Mesenchymal stem cell (in vitro differentiated cells and primary cell): Measurements from ENCODE around the gene SLF2. TPM values are rescaled to one million over a fixed set of nuclear protein-coding genes. Genes with fewer than 3 reads are reported as not detected.

ENCODE experiments used
- DNase-seq: peaks from one replicate; pipeline ENCODE4 v3.0.0-alpha.2; 2013
- H2AFZ ChIP-seq: one replicate; pipeline ENCODE4 v1.6.1; 2013; ENCODE audit warnings: low read depth, mild to moderate bottlenecking, control low read depth, inconsistent platforms, low read length, moderate library complexity
- H2AK5ac ChIP-seq: 2 replicates; pipeline ENCODE4 v1.6.1; 2013; ENCODE audit warnings: low read length, moderate library complexity, mild to moderate bottlenecking, inconsistent platforms; ENCODE audit not compliant: severe bottlenecking
- H2BK120ac ChIP-seq: one replicate; pipeline ENCODE4 v1.6.1; 2013; ENCODE audit warnings: low read depth, mild to moderate bottlenecking, inconsistent platforms, low read length, moderate library complexity
- H2BK12ac ChIP-seq, 2 experiments: one replicate each; pipeline ENCODE4 v1.6.1; 2013; ENCODE audit warnings: inconsistent platforms in 2 of 2, low read length in 2 of 2, mild to moderate bottlenecking in 2 of 2, moderate library complexity in 2 of 2, control low read depth in 1 of 2
- H2BK15ac ChIP-seq: one replicate; pipeline ENCODE4 v1.6.1; 2013; ENCODE audit warnings: mild to moderate bottlenecking, low read depth, inconsistent platforms; ENCODE audit not compliant: poor library complexity, severe bottlenecking
- H2BK5ac ChIP-seq: 2 replicates; pipeline ENCODE4 v1.6.1; 2013; ENCODE audit warnings: low read depth, mild to moderate bottlenecking, low read length, control low read depth, inconsistent platforms; ENCODE audit not compliant: poor library complexity, severe bottlenecking
- H3K14ac ChIP-seq, 2 experiments: one replicate each; pipeline ENCODE4 v1.6.1; 2013; ENCODE audit warnings: inconsistent platforms in 2 of 2, low read length in 2 of 2, control low read depth in 1 of 2, mild to moderate bottlenecking in 1 of 2, moderate library complexity in 1 of 2
- H3K18ac ChIP-seq, 2 experiments: one replicate each; pipeline ENCODE4 v1.6.1; 2013; ENCODE audit warnings: inconsistent platforms in 2 of 2, low read length in 2 of 2, control low read depth in 1 of 2, low read depth in 1 of 2, mild to moderate bottlenecking in 1 of 2
- H3K23ac ChIP-seq, 2 experiments: one replicate each; pipeline ENCODE4 v1.6.1; 2013; ENCODE audit warnings: inconsistent platforms in 2 of 2, low read length in 2 of 2, mild to moderate bottlenecking in 2 of 2, moderate library complexity in 2 of 2, control low read depth in 1 of 2
- H3K27ac ChIP-seq: 2 replicates; pipeline ENCODE4 v1.5.1; 2013; ENCODE audit warnings: mild to moderate bottlenecking, moderate library complexity, low read length, control low read depth, inconsistent platforms; ENCODE audit not compliant: poor library complexity, severe bottlenecking
- H3K27me3 ChIP-seq, 2 experiments: 2 replicates each; pipeline versions ENCODE4 v1.6.1 to v1.7.0; 2013; ENCODE audit warnings: low read length in 2 of 2, mild to moderate bottlenecking in 2 of 2, moderate library complexity in 2 of 2, control low read depth in 1 of 2, inconsistent platforms in 1 of 2; ENCODE audit not compliant: control insufficient read depth in 1 of 2, insufficient read depth in 1 of 2
- H3K36me3 ChIP-seq, 2 experiments: 2 replicates each; pipeline versions ENCODE4 v1.6.1 to v1.7.0; 2013; ENCODE audit warnings: low read length in 2 of 2, control low read depth in 1 of 2, inconsistent platforms in 1 of 2, low read depth in 1 of 2, mild to moderate bottlenecking in 1 of 2; ENCODE audit not compliant: insufficient read depth in 2 of 2, control insufficient read depth in 1 of 2
- H3K4ac ChIP-seq, 2 experiments: one replicate each; pipeline ENCODE4 v1.6.1; 2013; ENCODE audit warnings: inconsistent platforms in 2 of 2, low read length in 2 of 2, mild to moderate bottlenecking in 2 of 2, moderate library complexity in 2 of 2, control low read depth in 1 of 2, low read depth in 1 of 2
- H3K4me1 ChIP-seq: 2 replicates; pipeline ENCODE4 v1.6.1; 2013; ENCODE audit warnings: low read depth, low read length, control low read depth; ENCODE audit not compliant: control insufficient read depth, insufficient read depth
- H3K4me2 ChIP-seq: 2 replicates; pipeline ENCODE4 v1.6.1; 2013; ENCODE audit warnings: low read length, mild to moderate bottlenecking, inconsistent platforms; ENCODE audit not compliant: poor library complexity, severe bottlenecking
- H3K4me3 ChIP-seq, 2 experiments: 2 replicates each; pipeline versions ENCODE4 v1.5.1 to v1.7.0; 2013; ENCODE audit warnings: low read length in 2 of 2, mild to moderate bottlenecking in 2 of 2, control low read depth in 1 of 2, low read depth in 1 of 2; ENCODE audit not compliant: insufficient read depth in 1 of 2
- H3K79me1 ChIP-seq: replicated peaks from 2 replicates; pipeline ENCODE4 v1.6.1; 2013; ENCODE audit warnings: mild to moderate bottlenecking, control low read depth, low read length, inconsistent platforms; ENCODE audit not compliant: poor library complexity, severe bottlenecking
- H3K9ac ChIP-seq: 2 replicates; pipeline ENCODE4 v1.7.0; 2013; ENCODE audit warnings: mild to moderate bottlenecking, low read length, moderate library complexity
- H3K9me3 ChIP-seq: 2 replicates; pipeline ENCODE4 v1.7.0; 2013; ENCODE audit warnings: mild to moderate bottlenecking, low read length; ENCODE audit not compliant: control insufficient read depth
- H4K8ac ChIP-seq: one replicate; pipeline ENCODE4 v1.6.1; 2013; ENCODE audit warnings: inconsistent platforms, mild to moderate bottlenecking, low read length, moderate library complexity
- H4K91ac ChIP-seq: one replicate; pipeline ENCODE4 v1.6.1; 2013; ENCODE audit warnings: mild to moderate bottlenecking, low read length, inconsistent platforms
- WGBS: methylation state at CpG from one replicate; pipeline ENCODE4 v1.1.7; 2013; ENCODE audit warnings: mixed read lengths; 5-methylcytosine and 5-hydroxymethylcytosine counted together
- polyA plus RNA-seq, 2 experiments: library from polyadenylated mRNA; stranded (reverse); fragments of 200-250 nt; gene quantifications; one replicate each; pipeline ENCODE4 v1.2.3, GENCODE V29; 2013

SLF2 gene, protein sequence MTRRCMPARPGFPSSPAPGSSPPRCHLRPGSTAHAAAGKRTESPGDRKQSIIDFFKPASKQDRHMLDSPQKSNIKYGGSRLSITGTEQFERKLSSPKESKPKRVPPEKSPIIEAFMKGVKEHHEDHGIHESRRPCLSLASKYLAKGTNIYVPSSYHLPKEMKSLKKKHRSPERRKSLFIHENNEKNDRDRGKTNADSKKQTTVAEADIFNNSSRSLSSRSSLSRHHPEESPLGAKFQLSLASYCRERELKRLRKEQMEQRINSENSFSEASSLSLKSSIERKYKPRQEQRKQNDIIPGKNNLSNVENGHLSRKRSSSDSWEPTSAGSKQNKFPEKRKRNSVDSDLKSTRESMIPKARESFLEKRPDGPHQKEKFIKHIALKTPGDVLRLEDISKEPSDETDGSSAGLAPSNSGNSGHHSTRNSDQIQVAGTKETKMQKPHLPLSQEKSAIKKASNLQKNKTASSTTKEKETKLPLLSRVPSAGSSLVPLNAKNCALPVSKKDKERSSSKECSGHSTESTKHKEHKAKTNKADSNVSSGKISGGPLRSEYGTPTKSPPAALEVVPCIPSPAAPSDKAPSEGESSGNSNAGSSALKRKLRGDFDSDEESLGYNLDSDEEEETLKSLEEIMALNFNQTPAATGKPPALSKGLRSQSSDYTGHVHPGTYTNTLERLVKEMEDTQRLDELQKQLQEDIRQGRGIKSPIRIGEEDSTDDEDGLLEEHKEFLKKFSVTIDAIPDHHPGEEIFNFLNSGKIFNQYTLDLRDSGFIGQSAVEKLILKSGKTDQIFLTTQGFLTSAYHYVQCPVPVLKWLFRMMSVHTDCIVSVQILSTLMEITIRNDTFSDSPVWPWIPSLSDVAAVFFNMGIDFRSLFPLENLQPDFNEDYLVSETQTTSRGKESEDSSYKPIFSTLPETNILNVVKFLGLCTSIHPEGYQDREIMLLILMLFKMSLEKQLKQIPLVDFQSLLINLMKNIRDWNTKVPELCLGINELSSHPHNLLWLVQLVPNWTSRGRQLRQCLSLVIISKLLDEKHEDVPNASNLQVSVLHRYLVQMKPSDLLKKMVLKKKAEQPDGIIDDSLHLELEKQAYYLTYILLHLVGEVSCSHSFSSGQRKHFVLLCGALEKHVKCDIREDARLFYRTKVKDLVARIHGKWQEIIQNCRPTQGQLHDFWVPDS
- polyA plus RNA-seq (2013, experiment 1 of 2) = 18.2 TPM
- polyA plus RNA-seq (2013, experiment 2 of 2) = 18.0 TPM

- H2BK12ac ChIP-seq = peak within 1 kb of the TSS; percentile 28 to 97
- no peaks in the 10 kb centered on the region for H3K9me3 ChIP-seq
- WGBS = under 1% methylated on average over 51 of the region's 71 CpGs
- peak within 1 kb of the TSS; percentile 98 for H4K8ac ChIP-seq
- peak within 1 kb of the TSS; percentile 85 for H2BK5ac ChIP-seq
- peak within 1 kb of the TSS; percentile 94 for H3K4me2 ChIP-seq
- no peak within 1 kb of the TSS for H2AK5ac ChIP-seq
- peak within 1 kb of the TSS; percentile 87 for H2BK15ac ChIP-seq
- H2BK120ac ChIP-seq = peak within 1 kb of the TSS; percentile 37
- peak within 1 kb of the TSS; percentile 91 for H3K27ac ChIP-seq
- peak within 1 kb of the TSS; percentile 95 to 98 for H3K18ac ChIP-seq
- H4K91ac ChIP-seq = peak within 1 kb of the TSS; percentile 99
- H3K27me3 ChIP-seq = no peaks in the 10 kb centered on the region
- H3K4me3 ChIP-seq = peak within 1 kb of the TSS; percentile 93 to 96
- peak within 1 kb of the TSS; percentile 96 to 97 for H3K4ac ChIP-seq
- H3K23ac ChIP-seq = peak within 1 kb of the TSS in 1 of 2 experiments; percentile 89
- H3K36me3 ChIP-seq = peaks cover 8 to 25% of the 10 kb centered on the region in 2 experiments
- peak within 1 kb of the TSS; percentile 95 for H3K9ac ChIP-seq
- peak; percentile 99 for DNase-seq
- no peaks in the 10 kb centered on the region for H3K4me1 ChIP-seq
- H2AFZ ChIP-seq = peak within 1 kb of the TSS; percentile 77
- peaks cover 2% of the 10 kb centered on the region for H3K79me1 ChIP-seq
- H3K14ac ChIP-seq = peak within 1 kb of the TSS in 1 of 2 experiments; percentile 99
Observed at GRCh38 chr10:100912605-100913469, at the start of gene SLF2. SLF2 (plus strand) TSS chr10:100912963; CDS start chr10:100913111, 148 bp downstream.

- Histone ChIP-seq H2AFZ (no peak overlapping the region), H3K4me2 (no peak overlapping the region), H4K91ac (no peak overlapping the region), H3K27me3 (peaks cover 83 to 91% of the 10 kb centered on the region in 2 experiments), H3K79me1 (no peaks in the 10 kb centered on the region), H3K4me3 (no peak overlapping the region), H3K27ac (no peak overlapping the region), H3K9ac (no peak overlapping the region), H3K23ac (no peak overlapping the region), H3K36me3 (no peaks in the 10 kb centered on the region), H2BK5ac (no peak overlapping the region), H2BK120ac (no peak overlapping the region), H3K14ac (no peak overlapping the region), H3K18ac (no peak overlapping the region), H2AK5ac (no peak overlapping the region), H3K9me3 (no peaks in the 10 kb centered on the region), H3K4me1 (no peaks in the 10 kb centered on the region), H2BK12ac (no peak overlapping the region), H4K8ac (no peak overlapping the region), H2BK15ac (no peak overlapping the region), H3K4ac (no peak overlapping the region)
- WGBS = 75% methylated on average over 7 of the region's 7 CpGs
- DNase-seq = no peak
Observed at GRCh38 chr10:100863433-100863832, 49.3 kb upstream of the SLF2 start.

GRCh38 chr10:100864036-100864885 is 48.5 kb upstream of the SLF2 start:
- Histone ChIP-seq H2BK120ac (no peak overlapping the region), H2BK15ac (no peak overlapping the region), H3K79me1 (no peaks in the 10 kb centered on the region), H3K9me3 (no peaks in the 10 kb centered on the region), H4K8ac (no peak overlapping the region), H3K27me3 (peaks cover 83 to 91% of the 10 kb centered on the region in 2 experiments), H3K4me1 (no peaks in the 10 kb centered on the region), H2AFZ (no peak overlapping the region), H3K36me3 (no peaks in the 10 kb centered on the region), H2AK5ac (no peak overlapping the region), H3K18ac (no peak overlapping the region), H3K14ac (no peak overlapping the region), H3K4me3 (no peak overlapping the region), H3K4me2 (no peak overlapping the region), H2BK12ac (no peak overlapping the region), H3K9ac (no peak overlapping the region), H4K91ac (no peak overlapping the region), H3K4ac (no peak overlapping the region), H3K23ac (no peak overlapping the region), H2BK5ac (no peak overlapping the region), H3K27ac (no peak overlapping the region)
- 83% methylated on average over 16 of the region's 24 CpGs for WGBS
- DNase-seq = no peak
